ENCODE measurements around the gene ARMC2. TPM values are rescaled to one million over a fixed set of nuclear protein-coding genes. Genes with fewer than 3 reads are reported as not detected.

The ARMC2 gene
- total and polyA plus RNA-seq, 2 donors (not counting 3 experiments of a cell fraction or from before 2014, with no cell fraction given): 1.7 to 3.7 TPM

- H3K4me3 ChIP-seq (replicated peaks in 1 of 3; ENCODE audit: insufficient read depth in 1 of 3, low read depth in 1 of 3, low read length in 3 of 3): no peak overlapping the region
- H3K4me2 ChIP-seq (ENCODE audit: insufficient read depth, low read length): no peak overlapping the region
- no peaks in the 10 kb centered on the region for H3K79me2 ChIP-seq (ENCODE audit: control insufficient read depth, insufficient read depth, low read length)
- DNase-seq (ENCODE audit: low read depth, low spot score) (no peak), FAIRE-seq (no peak)
- no peak overlapping the region for H2AFZ ChIP-seq (ENCODE audit: low read depth, low read length)
- H3K27me3 ChIP-seq (ENCODE audit: control insufficient read depth in 2 of 2, insufficient read depth in 2 of 2, low read length in 2 of 2): no peaks in the 10 kb centered on the region
- peaks cover 4% of the 10 kb centered on the region for H3K4me1 ChIP-seq (ENCODE audit: control insufficient read depth, extremely low read depth, insufficient read depth, low read length)
- no TSS peak for BruUV-seq (replicated peaks)
- H3K36me3 ChIP-seq (ENCODE audit: control insufficient read depth in 2 of 2, extremely low read depth in 1 of 2, insufficient read depth in 2 of 2, low read length in 2 of 2): no peaks in the 10 kb centered on the region
- POLR2A ChIA-PET: no interaction called here
- TF ChIP-seq MAX (IDR thresholded peaks at IDR 0.05; ENCODE audit: insufficient read depth, insufficient read length): no peak
- TF ChIP-seq GATA2 (IDR thresholded peaks at IDR 0.05; ENCODE audit: insufficient read depth, insufficient read length, low read depth, low read length): no peak
- TF ChIP-seq POLR2A (IDR thresholded peaks at IDR 0.05; ENCODE audit: low read depth, low read length): no peak
- TF ChIP-seq EZH2 (IDR thresholded peaks at IDR 0.05; ENCODE audit: borderline replicate concordance, low read depth, low read length, severe bottlenecking): no peak
- TF ChIP-seq FOS (IDR thresholded peaks at IDR 0.05; ENCODE audit: borderline replicate concordance, insufficient read depth, low read length): no peak
- TF ChIP-seq MYC (IDR thresholded peaks at IDR 0.05; ENCODE audit: low read depth, low read length): no peak
- TF ChIP-seq, protein P1, sequence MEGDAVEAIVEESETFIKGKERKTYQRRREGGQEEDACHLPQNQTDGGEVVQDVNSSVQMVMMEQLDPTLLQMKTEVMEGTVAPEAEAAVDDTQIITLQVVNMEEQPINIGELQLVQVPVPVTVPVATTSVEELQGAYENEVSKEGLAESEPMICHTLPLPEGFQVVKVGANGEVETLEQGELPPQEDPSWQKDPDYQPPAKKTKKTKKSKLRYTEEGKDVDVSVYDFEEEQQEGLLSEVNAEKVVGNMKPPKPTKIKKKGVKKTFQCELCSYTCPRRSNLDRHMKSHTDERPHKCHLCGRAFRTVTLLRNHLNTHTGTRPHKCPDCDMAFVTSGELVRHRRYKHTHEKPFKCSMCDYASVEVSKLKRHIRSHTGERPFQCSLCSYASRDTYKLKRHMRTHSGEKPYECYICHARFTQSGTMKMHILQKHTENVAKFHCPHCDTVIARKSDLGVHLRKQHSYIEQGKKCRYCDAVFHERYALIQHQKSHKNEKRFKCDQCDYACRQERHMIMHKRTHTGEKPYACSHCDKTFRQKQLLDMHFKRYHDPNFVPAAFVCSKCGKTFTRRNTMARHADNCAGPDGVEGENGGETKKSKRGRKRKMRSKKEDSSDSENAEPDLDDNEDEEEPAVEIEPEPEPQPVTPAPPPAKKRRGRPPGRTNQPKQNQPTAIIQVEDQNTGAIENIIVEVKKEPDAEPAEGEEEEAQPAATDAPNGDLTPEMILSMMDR (IDR thresholded peaks at IDR 0.05; ENCODE audit: extremely low read depth in 1 of 2, insufficient read depth in 1 of 2, low read depth in 1 of 2, low read length in 2 of 2): no peak
- TF ChIP-seq POLR2AphosphoS5 (IDR thresholded peaks at IDR 0.05; ENCODE audit: insufficient read depth, low read depth, low read length): no peak
- no peak for TF ChIP-seq JUN (IDR thresholded peaks at IDR 0.05; ENCODE audit: borderline replicate concordance, insufficient read depth, insufficient read length, low read depth)
- H3K9me3 ChIP-seq (replicated peaks; ENCODE audit: control insufficient read depth, insufficient read depth, low read length): no peaks in the 10 kb centered on the region
- dilution Hi-C loops (cut with MboI; ENCODE audit: extremely low pct_ligation_motif_present, low sequenced_read_pairs): no loop called here
- CTCF ChIA-PET: interaction anchor here (0.8 to 1.0 kb wide), 3 partner anchors 28 to 379 kb away, joined by 3 to 5 read pairs (median 3); no protein-coding TSS in a partner anchor
- no peak overlapping the region for H3K9ac ChIP-seq (replicated peaks; ENCODE audit: extremely low read depth, insufficient read depth, low read length)
- H3K9me1 ChIP-seq (replicated peaks; ENCODE audit: control insufficient read depth, extremely low read depth, insufficient read depth, low read length): no peaks in the 10 kb centered on the region
- intact Hi-C loops (cut with micrococcal nuclease): no loop called here
- H3K27ac ChIP-seq (ENCODE audit: insufficient read depth, low read depth, low read length): no peak overlapping the region
- no peaks in the 10 kb centered on the region for H4K20me1 ChIP-seq (replicated peaks; ENCODE audit: control insufficient read depth, extremely low read depth, insufficient read depth, low read length)
Measured at GRCh38 chr6:108920751-108921150, 72.5 kb downstream of the ARMC2 start.
